HG03521 (cell line): ENCODE measurements around the gene RAB29.

ENCODE experiments used
- ATAC-seq: cut with Tn5 transposase; IDR thresholded peaks from one replicate; pipeline ENCODE4 v1.9.1; 2021; ENCODE audit warnings: mild to moderate bottlenecking, moderate library complexity; ENCODE audit not compliant: unreplicated experiment

RAB29 gene

GRCh38 chr1:205797168-205797567 is 21.9 kb upstream of the RAB29 start:
- ATAC-seq = no peak

- ATAC-seq = no peak
Observed at GRCh38 chr1:205794011-205794730, 18.9 kb upstream of the RAB29 start.

GRCh38 chr1:205792961-205793673 is 17.8 kb upstream of the RAB29 start:
- no peak for ATAC-seq

- ATAC-seq = peak; percentile 43
Observed at GRCh38 chr1:205792481-205792881, 17.2 kb upstream of the RAB29 start.

- ATAC-seq = peak; percentile 50
Observed at GRCh38 chr1:205791568-205792180, 16.4 kb upstream of the RAB29 start.

- no peak for ATAC-seq
Observed at GRCh38 chr1:205787287-205787916, 12.1 kb upstream of the RAB29 start.

GRCh38 chr1:205786601-205787000 is 11.3 kb upstream of the RAB29 start:
- no peak for ATAC-seq

- no peak for ATAC-seq
Observed at GRCh38 chr1:205785446-205785845, 10.2 kb upstream of the RAB29 start.

- no peak for ATAC-seq
Observed at GRCh38 chr1:205783904-205784303, 8.6 kb upstream of the RAB29 start.

- ATAC-seq = no peak
Observed at GRCh38 chr1:205783433-205783795, 8.1 kb upstream of the RAB29 start.

- ATAC-seq = no peak
Observed at GRCh38 chr1:205782627-205783432, 7.5 kb upstream of the RAB29 start.

GRCh38 chr1:205780335-205780734 is 5.1 kb upstream of the RAB29 start:
- no peak for ATAC-seq

GRCh38 chr1:205777994-205778393 is 2.7 kb upstream of the RAB29 start:
- ATAC-seq = no peak

- no peak for ATAC-seq
Observed at GRCh38 chr1:205775717-205776056, 405 bp upstream of the RAB29 start.

- ATAC-seq = no peak
Observed at GRCh38 chr1:205774198-205775014, 876 bp downstream of the RAB29 start.

GRCh38 chr1:205772607-205773032 is 2.7 kb downstream of the RAB29 start:
- no peak for ATAC-seq

GRCh38 chr1:205770618-205771017 is 4.7 kb downstream of the RAB29 start:
- no peak for ATAC-seq

GRCh38 chr1:205769641-205770365 is 5.5 kb downstream of the RAB29 start:
- no peak for ATAC-seq

- no peak for ATAC-seq
Observed at GRCh38 chr1:205767248-205767647, 8.0 kb downstream of the RAB29 start.
